Umbilical cord (tissue), 2 donors: ENCODE data around the gene GAGE12C. TPM values are rescaled to one million over a fixed set of nuclear protein-coding genes. Genes with fewer than 3 reads are reported as not detected.
"Not testable (repeated sequence)": the region's sequence is repeated elsewhere in the genome, so short reads cannot be mapped to it uniquely, and the experiment has no call there.

Source experiments
- DNase-seq: peaks from one replicate; pipeline ENCODE4 v3.0.0-alpha.2; 2015; ENCODE audit warnings: low spot score
- total RNA-seq: library from RNA; depleted of rRNA; stranded (reverse); fragments of >200 nt; gene quantifications from one replicate; pipeline ENCODE4 v1.2.3, GENCODE V29; 2014; ENCODE audit warnings: low replicate concordance; ENCODE audit not compliant: insufficient read depth

The GAGE12C gene
- not detected for total RNA-seq

- DNase-seq, result not testable (repeated sequence)
Measured at GRCh38 chrX:49531877-49532276, at the start of gene GAGE12C. GAGE12C (plus strand) TSS chrX:49532177; CDS start chrX:49533332, 1,155 bp downstream.

DNA sequence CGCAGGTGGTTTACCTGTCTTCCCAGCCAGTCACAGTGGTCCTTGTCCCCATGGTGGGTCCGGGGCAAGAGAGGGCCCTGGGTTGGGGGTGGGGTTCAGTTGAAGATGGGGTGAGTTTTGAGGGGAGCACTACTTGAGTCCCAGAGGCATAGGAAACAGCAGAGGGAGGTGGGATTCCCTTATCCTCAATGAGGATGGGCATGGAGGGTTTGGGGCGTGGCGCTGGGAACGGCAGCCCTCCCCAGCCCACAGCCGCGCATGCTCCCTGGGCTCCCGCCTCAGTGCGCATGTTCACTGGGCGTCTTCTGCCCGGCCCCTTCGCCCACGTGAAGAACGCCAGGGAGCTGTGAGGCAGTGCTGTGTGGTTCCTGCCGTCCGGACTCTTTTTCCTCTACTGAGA lies 9.5 kb downstream of the GAGE12C start, which contains the start of gene GAGE12D:
Gene GAGE12D, plus strand, starts transcription at position 301 of the 400 bp plus-strand sequence. CDS start 1,155 bp downstream, outside the sequence.
- DNase-seq, result not testable (repeated sequence)

- DNase-seq, result not testable (repeated sequence)
Measured at GRCh38 chrX:49550989-49551388, 19.0 kb downstream of the GAGE12C start, which contains the start of gene GAGE12E. GAGE12E (plus strand) TSS chrX:49551289; CDS start chrX:49552444, 1,155 bp downstream.

GRCh38 chrX:49560542-49560941 lies 28.6 kb downstream of the GAGE12C start, which contains the start of gene GAGE12F:
GAGE12F (plus strand) TSS chrX:49560842; CDS start chrX:49561997, 1,155 bp downstream.
- DNase-seq, result not testable (repeated sequence)

- not testable (repeated sequence) for DNase-seq
Measured at GRCh38 chrX:49568728-49569127, 36.8 kb downstream of the GAGE12C start.

GRCh38 chrX:49569152-49569551 lies 37.2 kb downstream of the GAGE12C start:
- DNase-seq, result not testable (repeated sequence)

DNA sequence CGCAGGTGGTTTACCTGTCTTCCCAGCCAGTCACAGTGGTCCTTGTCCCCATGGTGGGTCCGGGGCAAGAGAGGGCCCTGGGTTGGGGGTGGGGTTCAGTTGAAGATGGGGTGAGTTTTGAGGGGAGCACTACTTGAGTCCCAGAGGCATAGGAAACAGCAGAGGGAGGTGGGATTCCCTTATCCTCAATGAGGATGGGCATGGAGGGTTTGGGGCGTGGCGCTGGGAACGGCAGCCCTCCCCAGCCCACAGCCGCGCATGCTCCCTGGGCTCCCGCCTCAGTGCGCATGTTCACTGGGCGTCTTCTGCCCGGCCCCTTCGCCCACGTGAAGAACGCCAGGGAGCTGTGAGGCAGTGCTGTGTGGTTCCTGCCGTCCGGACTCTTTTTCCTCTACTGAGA lies 38.1 kb downstream of the GAGE12C start, which contains the start of gene GAGE12G:
Gene GAGE12G, plus strand, starts transcription at position 301 of the 400 bp plus-strand sequence. CDS start 1,155 bp downstream, outside the sequence.
- not testable (repeated sequence) for DNase-seq

DNA sequence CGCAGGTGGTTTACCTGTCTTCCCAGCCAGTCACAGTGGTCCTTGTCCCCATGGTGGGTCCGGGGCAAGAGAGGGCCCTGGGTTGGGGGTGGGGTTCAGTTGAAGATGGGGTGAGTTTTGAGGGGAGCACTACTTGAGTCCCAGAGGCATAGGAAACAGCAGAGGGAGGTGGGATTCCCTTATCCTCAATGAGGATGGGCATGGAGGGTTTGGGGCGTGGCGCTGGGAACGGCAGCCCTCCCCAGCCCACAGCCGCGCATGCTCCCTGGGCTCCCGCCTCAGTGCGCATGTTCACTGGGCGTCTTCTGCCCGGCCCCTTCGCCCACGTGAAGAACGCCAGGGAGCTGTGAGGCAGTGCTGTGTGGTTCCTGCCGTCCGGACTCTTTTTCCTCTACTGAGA lies 47.7 kb downstream of the GAGE12C start, which contains the start of gene GAGE12H:
Gene GAGE12H, plus strand, starts transcription at position 301 of the 400 bp plus-strand sequence. CDS start 1,155 bp downstream, outside the sequence.
- not testable (repeated sequence) for DNase-seq

Other genes with a start within 250 kb of the GAGE12C start
- not detected for gene GAGE10, start 228.5 kb upstream of the GAGE12C start, total RNA-seq
- gene GAGE12J, start 210.1 kb upstream of the GAGE12C start, total RNA-seq, result not detected
- gene GAGE13, start 200.6 kb upstream of the GAGE12C start, total RNA-seq, result not detected
- gene GAGE12D, start 9.6 kb downstream of the GAGE12C start, total RNA-seq, result not detected
- gene GAGE12E, start 19.1 kb downstream of the GAGE12C start, total RNA-seq, result not detected
- not detected for gene GAGE12F, start 28.7 kb downstream of the GAGE12C start, total RNA-seq
- gene GAGE12G, start 38.2 kb downstream of the GAGE12C start, total RNA-seq, result not detected
- gene GAGE12H, start 47.8 kb downstream of the GAGE12C start, total RNA-seq, result not detected
- gene GAGE2A, start 57.3 kb downstream of the GAGE12C start, total RNA-seq, result not detected
- gene GAGE1, start 66.8 kb downstream of the GAGE12C start, total RNA-seq, result 1.4 TPM
- not detected for gene PAGE1, start 163.8 kb downstream of the GAGE12C start, total RNA-seq